Fibroblast of villous mesenchyme (primary cell): Measurements from ENCODE around the gene AOPEP. TPM values are rescaled to one million over a fixed set of nuclear protein-coding genes. Genes with fewer than 3 reads are reported as not detected.

Source experiments
- DNase-seq: peaks from one replicate; pipeline ENCODE4 v3.0.0-alpha.2; 2010; ENCODE audit warnings: low read depth
- H3K4me3 ChIP-seq: 2 replicates; pipeline ENCODE4 v1.5.1; 2011; ENCODE audit warnings: low read depth, mild to moderate bottlenecking, low read length
- total RNA-seq: library from RNA; depleted of rRNA; stranded (reverse); fragments of >200 nt; gene quantifications from 2 replicates; pipeline ENCODE4 v1.2.3, GENCODE V29; 2012
- TF ChIP-seq, protein P1 (sequence below): IDR thresholded peaks from 2 replicates; pipeline ENCODE4 v1.5.1; 2012; ENCODE audit warnings: low read depth, mild to moderate bottlenecking, low read length; ENCODE audit not compliant: insufficient read depth

AOPEP gene
- total RNA-seq, 1 donor: 153 TPM

DNA sequence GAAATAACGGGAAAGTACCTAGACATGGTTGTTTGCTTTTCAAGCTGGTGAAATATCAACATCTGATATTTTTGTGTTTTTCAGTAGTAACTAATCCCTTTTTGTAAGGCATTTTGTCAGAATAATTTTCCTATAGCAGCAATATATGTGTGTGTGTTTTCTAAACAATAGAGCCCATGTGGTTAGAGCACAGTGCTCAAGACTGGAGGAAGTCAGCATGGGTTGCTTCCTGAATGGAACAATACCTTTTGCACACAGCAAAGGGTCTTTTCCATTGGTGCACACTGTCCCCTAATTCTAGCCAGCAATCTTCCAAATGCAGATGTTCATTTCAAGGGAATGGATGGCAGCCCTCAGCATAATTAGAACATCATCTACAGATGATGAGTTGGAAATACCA lies 270.1 kb downstream of the AOPEP start:
- no peak for DNase-seq
- H3K4me3 ChIP-seq: no peak overlapping the region
- TF ChIP-seq, protein P1, sequence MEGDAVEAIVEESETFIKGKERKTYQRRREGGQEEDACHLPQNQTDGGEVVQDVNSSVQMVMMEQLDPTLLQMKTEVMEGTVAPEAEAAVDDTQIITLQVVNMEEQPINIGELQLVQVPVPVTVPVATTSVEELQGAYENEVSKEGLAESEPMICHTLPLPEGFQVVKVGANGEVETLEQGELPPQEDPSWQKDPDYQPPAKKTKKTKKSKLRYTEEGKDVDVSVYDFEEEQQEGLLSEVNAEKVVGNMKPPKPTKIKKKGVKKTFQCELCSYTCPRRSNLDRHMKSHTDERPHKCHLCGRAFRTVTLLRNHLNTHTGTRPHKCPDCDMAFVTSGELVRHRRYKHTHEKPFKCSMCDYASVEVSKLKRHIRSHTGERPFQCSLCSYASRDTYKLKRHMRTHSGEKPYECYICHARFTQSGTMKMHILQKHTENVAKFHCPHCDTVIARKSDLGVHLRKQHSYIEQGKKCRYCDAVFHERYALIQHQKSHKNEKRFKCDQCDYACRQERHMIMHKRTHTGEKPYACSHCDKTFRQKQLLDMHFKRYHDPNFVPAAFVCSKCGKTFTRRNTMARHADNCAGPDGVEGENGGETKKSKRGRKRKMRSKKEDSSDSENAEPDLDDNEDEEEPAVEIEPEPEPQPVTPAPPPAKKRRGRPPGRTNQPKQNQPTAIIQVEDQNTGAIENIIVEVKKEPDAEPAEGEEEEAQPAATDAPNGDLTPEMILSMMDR: no peak

DNA sequence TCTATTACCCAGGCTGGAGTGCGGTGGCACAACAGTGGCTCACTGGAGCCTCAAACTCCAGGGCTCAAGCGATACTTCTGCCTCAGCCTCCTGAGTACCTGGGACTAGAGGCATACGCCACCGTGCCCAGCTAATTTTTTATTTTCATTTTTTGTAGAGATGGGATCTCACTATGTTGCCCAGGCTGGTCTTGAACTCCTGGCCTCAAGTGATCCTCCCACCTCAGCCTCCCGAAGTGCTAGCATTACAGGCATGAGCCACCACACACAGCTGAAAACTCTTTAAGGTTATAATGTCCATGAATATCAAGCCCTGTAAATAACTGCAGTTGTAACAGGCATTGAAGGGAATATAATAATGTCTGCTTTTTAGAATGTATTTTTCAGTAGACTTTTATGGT lies 271.2 kb downstream of the AOPEP start:
- no peak for DNase-seq
- no peak overlapping the region for H3K4me3 ChIP-seq
- TF ChIP-seq, protein P1: no peak

DNA sequence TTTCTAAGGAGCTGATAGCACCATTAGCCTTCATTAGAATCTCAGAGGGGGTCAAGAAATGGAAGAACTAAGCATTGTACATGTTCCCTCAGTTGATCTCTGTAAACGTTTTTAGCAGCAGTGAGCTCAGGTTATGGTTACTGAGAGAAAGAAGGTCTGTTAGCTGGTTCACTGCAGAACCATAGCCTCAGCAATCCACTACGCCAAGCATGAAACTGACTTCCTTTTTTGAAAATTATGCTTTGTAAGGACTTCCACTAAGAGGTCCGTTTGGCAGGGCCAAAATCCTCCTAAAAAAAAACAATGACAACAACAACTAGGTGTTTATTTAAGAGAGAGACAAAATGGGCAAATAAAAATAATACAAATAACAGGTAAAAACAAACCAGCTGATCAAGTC lies 273.3 kb downstream of the AOPEP start:
- TF ChIP-seq, protein P1: no peak
- no peak overlapping the region for H3K4me3 ChIP-seq
- no peak for DNase-seq

DNA sequence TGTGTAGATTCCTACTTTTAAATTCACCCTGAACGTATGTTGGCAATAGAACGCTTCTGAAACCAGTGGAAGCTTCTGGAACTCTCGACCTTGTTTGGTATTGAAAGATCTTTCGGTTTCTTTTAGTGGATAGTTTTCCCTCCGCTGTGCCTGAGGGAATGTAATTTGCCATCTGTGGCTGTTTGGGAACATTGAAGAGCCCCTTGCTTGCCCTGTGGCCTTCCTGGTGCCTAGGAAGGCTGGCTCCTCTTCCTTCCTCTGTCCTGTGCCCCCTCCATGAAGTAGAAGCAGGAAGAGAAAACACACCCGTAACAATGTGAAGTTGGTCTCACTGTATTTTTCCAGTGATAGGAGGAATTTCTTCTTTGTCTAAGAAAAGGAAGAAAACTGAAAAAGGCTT lies 274.3 kb downstream of the AOPEP start:
- H3K4me3 ChIP-seq: peak overlapping the region; percentile 44
- TF ChIP-seq, protein P1: no peak
- peak; percentile 59 for DNase-seq

DNA sequence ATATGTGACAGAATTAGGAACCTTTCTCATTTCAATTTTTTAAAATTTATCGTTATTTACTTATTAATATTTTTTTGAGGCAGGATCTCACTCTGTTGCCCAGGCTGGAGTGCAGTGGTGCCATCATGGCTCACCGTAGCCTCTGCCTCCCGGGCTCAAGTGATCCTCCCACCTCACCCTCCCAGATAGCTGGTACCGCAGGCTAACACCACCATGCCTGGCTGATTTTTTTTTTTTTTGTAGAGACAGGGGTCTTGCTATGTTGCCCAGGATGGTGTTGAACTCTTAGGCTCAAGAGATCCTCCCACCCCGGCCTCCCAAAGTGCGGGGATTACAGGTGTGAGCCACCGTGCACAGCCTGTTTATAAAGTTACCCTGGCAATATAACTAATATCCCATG lies 275.2 kb downstream of the AOPEP start:
- DNase-seq: no peak
- TF ChIP-seq, protein P1: no peak
- H3K4me3 ChIP-seq: no peak overlapping the region

DNA sequence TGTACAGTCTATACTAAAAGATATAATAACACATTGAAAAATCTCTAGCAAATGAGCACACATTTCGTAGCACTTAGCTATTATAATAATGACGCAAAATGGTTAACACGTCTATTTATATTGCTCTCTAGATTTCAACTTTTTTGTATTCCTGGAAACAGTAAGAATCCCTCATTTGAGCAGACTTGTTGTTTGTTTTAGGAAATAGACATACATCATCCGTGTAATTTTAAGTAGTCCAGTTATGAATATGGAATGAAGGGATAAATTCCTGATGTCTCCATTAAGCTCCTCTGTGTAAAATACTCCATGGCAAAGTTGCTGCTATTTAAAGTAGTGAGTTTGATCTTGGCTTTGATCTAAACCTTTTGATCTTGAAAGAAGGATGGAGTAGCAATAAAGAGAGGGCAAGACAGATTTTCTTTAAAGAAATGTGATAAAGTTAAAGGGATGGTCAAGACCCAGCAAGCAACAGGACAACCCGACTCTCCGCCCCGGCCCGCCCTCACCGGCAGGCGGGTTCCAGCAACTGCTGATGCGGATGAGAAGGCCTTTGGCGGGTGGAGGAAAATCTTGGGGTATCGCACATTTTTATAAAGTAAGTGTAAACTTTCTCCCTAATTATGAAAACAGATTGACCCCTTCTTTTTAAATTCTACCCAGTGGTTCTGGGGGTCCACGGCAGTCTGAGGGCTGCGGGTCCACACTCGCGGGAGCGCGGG lies 277.4 kb downstream of the AOPEP start:
- TF ChIP-seq, protein P1: peak; percentile 9
- DNase-seq: peak; percentile 69
- peak overlapping the region; percentile 74 for H3K4me3 ChIP-seq
